GM23338 (cell line): Measurements from ENCODE around the gene TLX1. TPM values are rescaled to one million over a fixed set of nuclear protein-coding genes. Genes with fewer than 3 reads are reported as not detected.

Source experiments
- ATAC-seq: fragments of 200-7000 bp; cut with Tn5 transposase; 3 replicates; pipeline ENCODE4 v1.9.1; 2020
- DNase-seq: peaks from one replicate; pipeline ENCODE4 v3.0.0-alpha.2; 2015; ENCODE audit warnings: low spot score
- H2AFZ ChIP-seq: fragments of 200-600 bp; sonication (generic); 2 replicates; pipeline ENCODE4 v1.8.0; 2016; ENCODE audit warnings: antibody characterized with exemption, mild to moderate bottlenecking, moderate library complexity
- H3F3A ChIP-seq: fragments of 200-600 bp; sonication (generic); replicated peaks from 2 replicates; pipeline ENCODE4 v1.8.0; 2017; ENCODE audit warnings: antibody characterized with exemption, mixed run types, low read depth
- H3K27ac ChIP-seq: fragments of 200-600 bp; sonication (generic); 2 replicates; pipeline ENCODE4 v1.6.1; 2016; ENCODE audit warnings: low read depth
- H3K27me3 ChIP-seq: fragments of 200-600 bp; sonication (generic); 2 replicates; pipeline ENCODE4 v1.8.0; 2016; ENCODE audit warnings: mild to moderate bottlenecking, mixed run types, moderate library complexity; ENCODE audit not compliant: insufficient read depth
- H3K36me3 ChIP-seq: fragments of 200-600 bp; sonication (generic); 2 replicates; pipeline ENCODE4 v1.8.0; 2016; ENCODE audit warnings: mild to moderate bottlenecking; ENCODE audit not compliant: insufficient read depth
- H3K4me1 ChIP-seq: fragments of 200-600 bp; sonication (generic); 2 replicates; pipeline ENCODE4 v1.8.0; 2016; ENCODE audit warnings: mild to moderate bottlenecking, moderate library complexity; ENCODE audit not compliant: insufficient read depth
- H3K4me2 ChIP-seq: fragments of 200-600 bp; sonication (generic); 2 replicates; pipeline ENCODE4 v1.7.1; 2017; ENCODE audit warnings: mixed run types
- H3K4me3 ChIP-seq: fragments of 200-600 bp; sonication (generic); 2 replicates; pipeline ENCODE4 v1.6.1; 2016; ENCODE audit warnings: mixed run types
- H3K79me2 ChIP-seq: fragments of 200-600 bp; sonication (generic); replicated peaks from 2 replicates; pipeline ENCODE4 v1.8.0; 2017; ENCODE audit warnings: mild to moderate bottlenecking; ENCODE audit not compliant: insufficient read depth
- H3K9me2 ChIP-seq: fragments of 200-600 bp; sonication (generic); 2 replicates; pipeline ENCODE4 v1.8.0; 2017; ENCODE audit not compliant: insufficient read depth
- H4K20me1 ChIP-seq: fragments of 200-600 bp; sonication (generic); replicated peaks from 2 replicates; pipeline ENCODE4 v1.8.0; 2017; ENCODE audit warnings: mild to moderate bottlenecking; ENCODE audit not compliant: insufficient read depth
- H3K27ac Mint-ChIP-seq: 2 replicates; pipeline ENCODE4 v1.8.0; 2020; ENCODE audit warnings: inconsistent platforms, mild to moderate bottlenecking, moderate library complexity, mixed read lengths
- H3K27me3 Mint-ChIP-seq: 3 replicates; pipeline ENCODE4 v1.8.0; 2022; ENCODE audit warnings: low read depth, mild to moderate bottlenecking, moderate library complexity, mixed read lengths, inconsistent platforms; ENCODE audit not compliant: insufficient read depth, poor library complexity
- H3K36me3 Mint-ChIP-seq: 3 replicates; pipeline ENCODE4 v1.8.0; 2021; ENCODE audit warnings: low read depth, mild to moderate bottlenecking, inconsistent platforms, moderate library complexity, mixed read lengths
- H3K4me1 Mint-ChIP-seq: 3 replicates; pipeline ENCODE4 v1.8.0; 2020; ENCODE audit warnings: mild to moderate bottlenecking, inconsistent platforms, mixed read lengths
- H3K4me3 Mint-ChIP-seq: 3 replicates; pipeline ENCODE4 v1.8.0; 2021; ENCODE audit warnings: moderate library complexity, mild to moderate bottlenecking, inconsistent platforms, mixed read lengths
- H3K9me3 Mint-ChIP-seq: 3 replicates; pipeline ENCODE4 v1.8.0; 2020; ENCODE audit warnings: moderate library complexity, mild to moderate bottlenecking, inconsistent platforms, mixed read lengths
- CREB1 ChIP-seq: fragments of 250-450 bp; sonication (Bioruptor Pico); IDR thresholded peaks from 2 replicates; pipeline ENCODE4 v1.5.0; 2020; ENCODE audit warnings: low read depth, mild to moderate bottlenecking, moderate library complexity
- EZH2 ChIP-seq: fragments of 200-600 bp; sonication (generic); IDR thresholded peaks from one replicate; pipeline ENCODE4 v1.8.0; 2017; ENCODE audit warnings: antibody characterized with exemption, mild to moderate bottlenecking, low read depth; ENCODE audit not compliant: unreplicated experiment
- EZH2phosphoT487 ChIP-seq: fragments of 200-600 bp; sonication (generic); IDR thresholded peaks from one replicate; pipeline ENCODE4 v1.8.1; 2018; ENCODE audit warnings: antibody characterized with exemption; ENCODE audit not compliant: unreplicated experiment
- JUNB ChIP-seq: IDR thresholded peaks from one replicate; pipeline ENCODE4 v1.6.1; 2016; ENCODE audit warnings: antibody characterized with exemption; ENCODE audit not compliant: unreplicated experiment
- STAT1 ChIP-seq: IDR thresholded peaks from one replicate; pipeline ENCODE4 v1.6.1; 2016; ENCODE audit warnings: antibody characterized with exemption; ENCODE audit not compliant: unreplicated experiment
- ZNF114 ChIP-seq: fragments of 250-450 bp; sonication (Bioruptor Pico); IDR thresholded peaks from 2 replicates; pipeline ENCODE4 v1.5.0; 2020; ENCODE audit warnings: mild to moderate bottlenecking, moderate library complexity
- ZNF331 ChIP-seq: fragments of 250-450 bp; sonication (Bioruptor Pico); IDR thresholded peaks from 2 replicates; pipeline ENCODE4 v1.5.0; 2020; ENCODE audit warnings: low read depth, mild to moderate bottlenecking, moderate library complexity
- polyA plus RNA-seq: library from polyadenylated mRNA; unstranded; fragments of >200 nt; fragmentation: Nextera tagmentation; extraction: Ambion mirVana; gene quantifications from 2 replicates; pipeline ENCODE4 v1.2.1, GENCODE V29; 2016
- total RNA-seq: library from RNA; depleted of rRNA; stranded (reverse); fragments of >200 nt; shearing (Covaris generic); gene quantifications from 2 replicates; pipeline ENCODE4 v1.2.3, GENCODE V29; 2014
- TF ChIP-seq, protein P1 (sequence below): fragments of 250-450 bp; sonication (Bioruptor Pico); IDR thresholded peaks from 2 replicates; pipeline ENCODE4 v1.5.0; 2020; ENCODE audit warnings: mild to moderate bottlenecking, moderate library complexity
- TF ChIP-seq, protein P2 (sequence below): IDR thresholded peaks from 2 replicates; pipeline ENCODE4 v1.6.1; 2016; ENCODE audit warnings: antibody characterized with exemption
- TF ChIP-seq, protein P3 (sequence below), 2 experiments: fragments of 200-600 bp in 1 of 2; sonication (generic) in 1 of 2; conservative IDR thresholded peaks; 2 replicates each; pipeline versions ENCODE4 v1.5.1 to v1.6.1; 2016 to 2017; ENCODE audit warnings: antibody characterized with exemption in 2 of 2, low read depth in 2 of 2, mild to moderate bottlenecking in 2 of 2, moderate library complexity in 1 of 2

The TLX1 gene
- total and polyA plus RNA-seq, 2 experiments from 2014 or later = not detected

DNA sequence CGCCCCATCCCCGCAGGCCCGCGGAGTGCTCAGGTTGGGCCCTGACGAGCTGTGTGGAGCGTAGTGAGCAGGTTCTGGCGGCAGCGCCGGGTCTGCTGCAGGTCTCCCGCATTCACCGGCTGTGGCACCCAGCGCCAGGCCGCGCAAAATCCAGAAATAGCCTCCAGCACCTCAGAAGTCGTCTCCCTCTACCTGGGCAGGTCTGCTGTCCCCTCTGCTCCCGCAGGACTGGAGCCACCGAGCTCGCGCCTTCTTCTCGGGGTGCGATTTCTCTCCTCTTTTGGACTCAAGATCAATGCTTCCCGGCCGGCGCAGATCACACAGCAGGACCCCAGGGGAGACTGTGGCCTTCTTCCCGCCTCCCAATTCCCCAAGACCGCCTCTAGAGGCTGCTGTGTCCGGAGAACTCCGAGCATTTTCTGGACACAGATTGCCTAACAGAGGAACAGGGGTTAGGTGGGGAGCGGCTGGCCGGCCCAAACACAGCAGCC is 8.4 kb downstream of the TLX1 start:
- ATAC-seq = peak; percentile 45

DNA sequence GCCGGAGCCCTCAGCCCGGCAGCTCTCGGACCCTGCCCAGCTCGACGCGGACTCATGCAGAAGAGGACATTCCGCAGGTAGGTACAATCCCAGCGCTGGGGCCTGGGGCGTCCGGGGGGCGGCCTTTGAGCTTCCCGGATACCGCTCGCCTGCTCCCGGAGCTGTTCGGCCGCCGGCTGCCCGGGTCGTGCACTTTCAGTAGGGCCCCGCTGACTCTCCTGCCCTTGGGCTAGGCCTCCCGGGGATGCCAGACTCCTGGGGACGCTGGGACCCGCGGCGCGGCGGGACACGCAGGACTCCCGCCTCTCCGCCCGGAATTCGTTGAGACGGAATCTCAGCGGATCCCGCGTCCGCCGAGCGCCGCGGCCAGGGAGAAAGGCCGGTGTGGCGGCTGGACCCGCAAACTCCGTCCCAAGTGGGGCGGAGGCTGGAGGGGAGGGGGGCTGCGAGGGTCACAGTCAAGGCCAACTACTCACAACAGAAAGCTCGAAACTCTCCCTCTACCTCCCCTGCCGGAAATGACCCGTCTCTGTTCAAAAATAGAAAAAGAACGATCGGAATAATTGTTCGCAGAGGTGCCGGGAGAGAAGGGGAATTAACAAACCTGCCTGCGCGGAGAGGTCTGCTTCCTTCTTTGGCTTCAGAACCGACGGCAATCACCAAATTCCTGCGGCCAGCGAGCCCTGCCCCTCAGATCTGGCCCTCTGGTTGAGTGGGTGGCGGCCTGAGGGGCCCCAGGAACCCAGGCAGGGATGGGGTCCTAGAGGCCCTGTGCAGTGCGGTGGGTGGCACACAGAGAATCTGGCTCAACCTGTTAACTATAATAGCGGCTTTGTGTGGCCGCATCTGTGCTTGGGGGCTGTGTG is 9.2 kb downstream of the TLX1 start:
- Histone ChIP-seq H3K4me3 (peak overlapping the region; percentile 49), H3K4me2 (peak overlapping the region; percentile 78), H3F3A (0 out of 2 replicates have a peak, but pooled peaks cover 2% of the 10 kb centered on the region), H4K20me1 (peaks cover 19% of the 10 kb centered on the region), H3K9me2 (no peaks in the 10 kb centered on the region), H3K36me3 (no peaks in the 10 kb centered on the region; the same call in 1 of the 2 replicates), H3K79me2 (no peaks in the 10 kb centered on the region), H3K27ac (no peak overlapping the region), H3K27me3 (peaks cover 100% of the 10 kb centered on the region), H3K4me1 (peaks cover 9% of the 10 kb centered on the region), H2AFZ (peak overlapping the region; percentile 7; the same call in 1 of the 2 replicates)
- peak overlapping the region; percentile 47 for H3K4me3 Mint-ChIP-seq
- H3K27ac Mint-ChIP-seq = no peak overlapping the region
- peaks cover 100% of the 10 kb centered on the region for H3K27me3 Mint-ChIP-seq
- DNase-seq (peak; percentile 58), ATAC-seq (peak; percentile 5)
- H3K9me3 Mint-ChIP-seq = peaks cover 5% of the 10 kb centered on the region; the same call in 2 of the 3 replicates
- H3K4me1 Mint-ChIP-seq = peaks cover 24% of the 10 kb centered on the region
- H3K36me3 Mint-ChIP-seq = peaks cover 3% of the 10 kb centered on the region; the same call in 1 of the 3 replicates
- TF ChIP-seq EZH2 (peak; percentile 96), EZH2phosphoT487 (peak; percentile 75)
- TF ChIP-seq, protein P1, sequence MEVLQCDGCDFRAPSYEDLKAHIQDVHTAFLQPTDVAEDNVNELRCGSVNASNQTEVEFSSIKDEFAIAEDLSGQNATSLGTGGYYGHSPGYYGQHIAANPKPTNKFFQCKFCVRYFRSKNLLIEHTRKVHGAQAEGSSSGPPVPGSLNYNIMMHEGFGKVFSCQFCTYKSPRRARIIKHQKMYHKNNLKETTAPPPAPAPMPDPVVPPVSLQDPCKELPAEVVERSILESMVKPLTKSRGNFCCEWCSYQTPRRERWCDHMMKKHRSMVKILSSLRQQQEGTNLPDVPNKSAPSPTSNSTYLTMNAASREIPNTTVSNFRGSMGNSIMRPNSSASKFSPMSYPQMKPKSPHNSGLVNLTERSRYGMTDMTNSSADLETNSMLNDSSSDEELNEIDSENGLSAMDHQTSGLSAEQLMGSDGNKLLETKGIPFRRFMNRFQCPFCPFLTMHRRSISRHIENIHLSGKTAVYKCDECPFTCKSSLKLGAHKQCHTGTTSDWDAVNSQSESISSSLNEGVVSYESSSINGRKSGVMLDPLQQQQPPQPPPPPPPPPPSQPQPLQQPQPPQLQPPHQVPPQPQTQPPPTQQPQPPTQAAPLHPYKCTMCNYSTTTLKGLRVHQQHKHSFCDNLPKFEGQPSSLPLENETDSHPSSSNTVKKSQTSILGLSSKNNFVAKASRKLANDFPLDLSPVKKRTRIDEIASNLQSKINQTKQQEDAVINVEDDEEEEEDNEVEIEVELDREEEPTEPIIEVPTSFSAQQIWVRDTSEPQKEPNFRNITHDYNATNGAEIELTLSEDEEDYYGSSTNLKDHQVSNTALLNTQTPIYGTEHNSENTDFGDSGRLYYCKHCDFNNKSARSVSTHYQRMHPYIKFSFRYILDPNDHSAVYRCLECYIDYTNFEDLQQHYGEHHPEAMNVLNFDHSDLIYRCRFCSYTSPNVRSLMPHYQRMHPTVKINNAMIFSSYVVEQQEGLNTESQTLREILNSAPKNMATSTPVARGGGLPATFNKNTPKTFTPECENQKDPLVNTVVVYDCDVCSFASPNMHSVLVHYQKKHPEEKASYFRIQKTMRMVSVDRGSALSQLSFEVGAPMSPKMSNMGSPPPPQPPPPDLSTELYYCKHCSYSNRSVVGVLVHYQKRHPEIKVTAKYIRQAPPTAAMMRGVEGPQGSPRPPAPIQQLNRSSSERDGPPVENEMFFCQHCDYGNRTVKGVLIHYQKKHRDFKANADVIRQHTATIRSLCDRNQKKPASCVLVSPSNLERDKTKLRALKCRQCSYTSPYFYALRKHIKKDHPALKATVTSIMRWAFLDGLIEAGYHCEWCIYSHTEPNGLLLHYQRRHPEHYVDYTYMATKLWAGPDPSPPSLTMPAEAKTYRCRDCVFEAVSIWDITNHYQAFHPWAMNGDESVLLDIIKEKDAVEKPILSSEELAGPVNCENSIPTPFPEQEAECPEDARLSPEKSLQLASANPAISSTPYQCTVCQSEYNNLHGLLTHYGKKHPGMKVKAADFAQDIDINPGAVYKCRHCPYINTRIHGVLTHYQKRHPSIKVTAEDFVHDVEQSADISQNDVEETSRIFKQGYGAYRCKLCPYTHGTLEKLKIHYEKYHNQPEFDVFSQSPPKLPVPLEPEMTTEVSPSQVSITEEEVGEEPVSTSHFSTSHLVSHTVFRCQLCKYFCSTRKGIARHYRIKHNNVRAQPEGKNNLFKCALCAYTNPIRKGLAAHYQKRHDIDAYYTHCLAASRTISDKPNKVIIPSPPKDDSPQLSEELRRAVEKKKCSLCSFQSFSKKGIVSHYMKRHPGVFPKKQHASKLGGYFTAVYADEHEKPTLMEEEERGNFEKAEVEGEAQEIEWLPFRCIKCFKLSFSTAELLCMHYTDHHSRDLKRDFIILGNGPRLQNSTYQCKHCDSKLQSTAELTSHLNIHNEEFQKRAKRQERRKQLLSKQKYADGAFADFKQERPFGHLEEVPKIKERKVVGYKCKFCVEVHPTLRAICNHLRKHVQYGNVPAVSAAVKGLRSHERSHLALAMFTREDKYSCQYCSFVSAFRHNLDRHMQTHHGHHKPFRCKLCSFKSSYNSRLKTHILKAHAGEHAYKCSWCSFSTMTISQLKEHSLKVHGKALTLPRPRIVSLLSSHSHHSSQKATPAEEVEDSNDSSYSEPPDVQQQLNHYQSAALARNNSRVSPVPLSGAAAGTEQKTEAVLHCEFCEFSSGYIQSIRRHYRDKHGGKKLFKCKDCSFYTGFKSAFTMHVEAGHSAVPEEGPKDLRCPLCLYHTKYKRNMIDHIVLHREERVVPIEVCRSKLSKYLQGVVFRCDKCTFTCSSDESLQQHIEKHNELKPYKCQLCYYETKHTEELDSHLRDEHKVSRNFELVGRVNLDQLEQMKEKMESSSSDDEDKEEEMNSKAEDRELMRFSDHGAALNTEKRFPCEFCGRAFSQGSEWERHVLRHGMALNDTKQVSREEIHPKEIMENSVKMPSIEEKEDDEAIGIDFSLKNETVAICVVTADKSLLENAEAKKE (CRISPR knock-in tag) = no peak

More for the DNA sequence above, 8.4 kb downstream of the TLX1 start:
- 0 out of 2 replicates have a peak, but pooled peaks cover 2% of the 10 kb centered on the region for H3F3A ChIP-seq
- H3K4me1 Mint-ChIP-seq = peaks cover 31% of the 10 kb centered on the region
- peak overlapping the region; percentile 78; the same call in 1 of the 2 replicates for H3K4me2 ChIP-seq
- H3K27ac ChIP-seq = no peak overlapping the region
- H4K20me1 ChIP-seq = peaks cover 15% of the 10 kb centered on the region
- H3K9me2 ChIP-seq = no peaks in the 10 kb centered on the region
- H3K9me3 Mint-ChIP-seq = peaks cover 5% of the 10 kb centered on the region; the same call in 2 of the 3 replicates
- peaks cover 100% of the 10 kb centered on the region for H3K27me3 ChIP-seq
- H3K27me3 Mint-ChIP-seq = peaks cover 100% of the 10 kb centered on the region
- no peak overlapping the region for H2AFZ ChIP-seq
- peaks cover 14% of the 10 kb centered on the region for H3K4me1 ChIP-seq
- peak overlapping the region; percentile 49 for H3K4me3 ChIP-seq
- peak; percentile 81 for DNase-seq
- H3K4me3 Mint-ChIP-seq = peak overlapping the region; percentile 27; the same call in 1 of the 3 replicates
- peaks cover 3% of the 10 kb centered on the region; the same call in 1 of the 3 replicates for H3K36me3 Mint-ChIP-seq
- H3K27ac Mint-ChIP-seq = no peak overlapping the region
- no peaks in the 10 kb centered on the region; the same call in 1 of the 2 replicates for H3K36me3 ChIP-seq
- TF ChIP-seq EZH2phosphoT487 = peak; percentile 80
- TF ChIP-seq CREB1 (CRISPR knock-in tag) = no peak
- TF ChIP-seq, protein P2, sequence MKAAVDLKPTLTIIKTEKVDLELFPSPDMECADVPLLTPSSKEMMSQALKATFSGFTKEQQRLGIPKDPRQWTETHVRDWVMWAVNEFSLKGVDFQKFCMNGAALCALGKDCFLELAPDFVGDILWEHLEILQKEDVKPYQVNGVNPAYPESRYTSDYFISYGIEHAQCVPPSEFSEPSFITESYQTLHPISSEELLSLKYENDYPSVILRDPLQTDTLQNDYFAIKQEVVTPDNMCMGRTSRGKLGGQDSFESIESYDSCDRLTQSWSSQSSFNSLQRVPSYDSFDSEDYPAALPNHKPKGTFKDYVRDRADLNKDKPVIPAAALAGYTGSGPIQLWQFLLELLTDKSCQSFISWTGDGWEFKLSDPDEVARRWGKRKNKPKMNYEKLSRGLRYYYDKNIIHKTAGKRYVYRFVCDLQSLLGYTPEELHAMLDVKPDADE = no peak
- TF ChIP-seq ZNF331 (CRISPR knock-in tag) = no peak
- TF ChIP-seq STAT1 = no peak
- TF ChIP-seq, protein P3, sequence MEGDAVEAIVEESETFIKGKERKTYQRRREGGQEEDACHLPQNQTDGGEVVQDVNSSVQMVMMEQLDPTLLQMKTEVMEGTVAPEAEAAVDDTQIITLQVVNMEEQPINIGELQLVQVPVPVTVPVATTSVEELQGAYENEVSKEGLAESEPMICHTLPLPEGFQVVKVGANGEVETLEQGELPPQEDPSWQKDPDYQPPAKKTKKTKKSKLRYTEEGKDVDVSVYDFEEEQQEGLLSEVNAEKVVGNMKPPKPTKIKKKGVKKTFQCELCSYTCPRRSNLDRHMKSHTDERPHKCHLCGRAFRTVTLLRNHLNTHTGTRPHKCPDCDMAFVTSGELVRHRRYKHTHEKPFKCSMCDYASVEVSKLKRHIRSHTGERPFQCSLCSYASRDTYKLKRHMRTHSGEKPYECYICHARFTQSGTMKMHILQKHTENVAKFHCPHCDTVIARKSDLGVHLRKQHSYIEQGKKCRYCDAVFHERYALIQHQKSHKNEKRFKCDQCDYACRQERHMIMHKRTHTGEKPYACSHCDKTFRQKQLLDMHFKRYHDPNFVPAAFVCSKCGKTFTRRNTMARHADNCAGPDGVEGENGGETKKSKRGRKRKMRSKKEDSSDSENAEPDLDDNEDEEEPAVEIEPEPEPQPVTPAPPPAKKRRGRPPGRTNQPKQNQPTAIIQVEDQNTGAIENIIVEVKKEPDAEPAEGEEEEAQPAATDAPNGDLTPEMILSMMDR (conservative IDR thresholded peaks at IDR 0.05; ENCODE audit: low read depth in 2 of 2) = peak; percentile 41 to 43
- peak; percentile 97 for TF ChIP-seq EZH2
- TF ChIP-seq JUNB = no peak
- no peak for TF ChIP-seq ZNF114 (CRISPR knock-in tag)
- H3K79me2 ChIP-seq = no peaks in the 10 kb centered on the region
